ENCODE measurements around the gene HDDC2.

GRCh38 chr6:125285353-125285752 lies 16.4 kb downstream of the HDDC2 start:
- no peak for TF ChIP-seq POLR2AphosphoS5 (IDR thresholded peaks at IDR 0.05; ENCODE audit: low read depth, low read length)
- TF ChIP-seq CTCF (IDR thresholded peaks at IDR 0.05 in 2 of 3, conservative IDR thresholded peaks at IDR 0.05 in 1 of 3; ENCODE audit: borderline replicate concordance in 1 of 3, insufficient read depth in 1 of 3, low read depth in 2 of 3, low read length in 2 of 3), result no peak
- no peak for TF ChIP-seq SP1 (IDR thresholded peaks at IDR 0.05; ENCODE audit: low read depth)
- TF ChIP-seq POLR2A (IDR thresholded peaks at IDR 0.05; ENCODE audit: borderline replicate concordance, extremely low read depth, insufficient read depth, insufficient read length), result no peak
- TF ChIP-seq CEBPB (IDR thresholded peaks at IDR 0.05; ENCODE audit: low read depth), result no peak
- TF ChIP-seq EZH2 (IDR thresholded peaks at IDR 0.05), result no peak
- TF ChIP-seq RAD21 (IDR thresholded peaks at IDR 0.05; ENCODE audit: low read depth), result no peak
- no peak for TF ChIP-seq JUND (IDR thresholded peaks at IDR 0.05)
- no peak for TF ChIP-seq ZNF274 (IDR thresholded peaks at IDR 0.05; ENCODE audit: low read depth, low read length)
- TF ChIP-seq, protein P1, sequence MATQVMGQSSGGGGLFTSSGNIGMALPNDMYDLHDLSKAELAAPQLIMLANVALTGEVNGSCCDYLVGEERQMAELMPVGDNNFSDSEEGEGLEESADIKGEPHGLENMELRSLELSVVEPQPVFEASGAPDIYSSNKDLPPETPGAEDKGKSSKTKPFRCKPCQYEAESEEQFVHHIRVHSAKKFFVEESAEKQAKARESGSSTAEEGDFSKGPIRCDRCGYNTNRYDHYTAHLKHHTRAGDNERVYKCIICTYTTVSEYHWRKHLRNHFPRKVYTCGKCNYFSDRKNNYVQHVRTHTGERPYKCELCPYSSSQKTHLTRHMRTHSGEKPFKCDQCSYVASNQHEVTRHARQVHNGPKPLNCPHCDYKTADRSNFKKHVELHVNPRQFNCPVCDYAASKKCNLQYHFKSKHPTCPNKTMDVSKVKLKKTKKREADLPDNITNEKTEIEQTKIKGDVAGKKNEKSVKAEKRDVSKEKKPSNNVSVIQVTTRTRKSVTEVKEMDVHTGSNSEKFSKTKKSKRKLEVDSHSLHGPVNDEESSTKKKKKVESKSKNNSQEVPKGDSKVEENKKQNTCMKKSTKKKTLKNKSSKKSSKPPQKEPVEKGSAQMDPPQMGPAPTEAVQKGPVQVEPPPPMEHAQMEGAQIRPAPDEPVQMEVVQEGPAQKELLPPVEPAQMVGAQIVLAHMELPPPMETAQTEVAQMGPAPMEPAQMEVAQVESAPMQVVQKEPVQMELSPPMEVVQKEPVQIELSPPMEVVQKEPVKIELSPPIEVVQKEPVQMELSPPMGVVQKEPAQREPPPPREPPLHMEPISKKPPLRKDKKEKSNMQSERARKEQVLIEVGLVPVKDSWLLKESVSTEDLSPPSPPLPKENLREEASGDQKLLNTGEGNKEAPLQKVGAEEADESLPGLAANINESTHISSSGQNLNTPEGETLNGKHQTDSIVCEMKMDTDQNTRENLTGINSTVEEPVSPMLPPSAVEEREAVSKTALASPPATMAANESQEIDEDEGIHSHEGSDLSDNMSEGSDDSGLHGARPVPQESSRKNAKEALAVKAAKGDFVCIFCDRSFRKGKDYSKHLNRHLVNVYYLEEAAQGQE (IDR thresholded peaks at IDR 0.05; ENCODE audit: low read depth), result no peak
- TF ChIP-seq EGR1 (IDR thresholded peaks at IDR 0.05; ENCODE audit: low read depth), result no peak
- no peak for TF ChIP-seq ZFX (IDR thresholded peaks at IDR 0.05)
- TF ChIP-seq MAX (IDR thresholded peaks at IDR 0.05), result no peak
- TF ChIP-seq FOSL1 (IDR thresholded peaks at IDR 0.05; ENCODE audit: low read depth), result no peak

All from HCT116 (cell line).